ENCODE data around the gene SNRNP200.

SNRNP200 gene

GRCh38 chr2:96305091-96305978 lies at the start of gene SNRNP200:
SNRNP200 (minus strand) TSS chr2:96305546; CDS start chr2:96305437, 109 bp downstream.
- Histone ChIP-seq H3K9ac (ENCODE audit: low read depth, low read length) (peak within 1 kb of the TSS; percentile 66), H3K27me3 (ENCODE audit: control insufficient read depth, insufficient read depth, low read length) (no peaks in the 10 kb centered on the region), H3K36me3 (ENCODE audit: control insufficient read depth, insufficient read depth, low read length) (peaks cover 41% of the 10 kb centered on the region), H3K4me1 (ENCODE audit: control insufficient read depth, insufficient read depth, low read length) (peaks cover 11% of the 10 kb centered on the region), H3K4me3 (ENCODE audit: low read depth, low read length) (peak within 1 kb of the TSS; percentile 79), H3K27ac (ENCODE audit: low read depth, low read length) (peak within 1 kb of the TSS; percentile 77), H3K9me3 (ENCODE audit: control insufficient read depth, insufficient read depth, low read length) (no peaks in the 10 kb centered on the region)

GRCh38 chr2:96354492-96354891 lies 49.1 kb upstream of the SNRNP200 start:
- Histone ChIP-seq H3K27me3 (ENCODE audit: control insufficient read depth, insufficient read depth, low read length) (no peaks in the 10 kb centered on the region), H3K27ac (ENCODE audit: low read depth, low read length) (no peak overlapping the region), H3K4me3 (ENCODE audit: low read depth, low read length) (no peak overlapping the region), H3K9ac (ENCODE audit: low read depth, low read length) (no peak overlapping the region), H3K9me3 (ENCODE audit: control insufficient read depth, insufficient read depth, low read length) (no peaks in the 10 kb centered on the region), H3K4me1 (ENCODE audit: control insufficient read depth, insufficient read depth, low read length) (no peaks in the 10 kb centered on the region), H3K36me3 (ENCODE audit: control insufficient read depth, insufficient read depth, low read length) (peaks cover 88% of the 10 kb centered on the region)

DNA sequence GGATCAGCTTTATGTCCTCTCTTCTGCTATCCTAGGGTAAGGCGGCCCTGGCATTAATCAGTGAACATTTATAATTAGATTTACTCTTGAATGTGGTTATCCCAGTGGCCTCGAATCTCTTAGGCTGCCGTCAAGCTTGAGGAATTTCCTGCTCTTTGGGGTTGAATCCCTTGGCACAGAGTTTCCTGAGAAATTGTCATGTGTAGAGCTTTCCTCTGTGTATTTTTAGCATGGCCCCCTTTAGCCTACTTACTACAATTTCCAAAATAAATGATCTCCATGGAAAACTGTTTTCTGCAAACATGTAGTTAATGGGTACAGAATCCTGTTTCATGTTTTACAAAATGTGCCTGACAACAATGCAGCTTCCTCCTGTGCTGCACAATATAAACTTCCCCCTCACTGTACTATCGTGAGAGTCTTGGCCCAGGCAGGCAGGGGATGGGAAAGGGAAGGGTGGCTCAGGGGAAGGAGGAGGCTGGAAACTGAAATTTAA lies 48.3 kb upstream of the SNRNP200 start:
- Histone ChIP-seq H3K9ac (ENCODE audit: low read depth, low read length) (no peak overlapping the region), H3K9me3 (ENCODE audit: control insufficient read depth, insufficient read depth, low read length) (no peaks in the 10 kb centered on the region), H3K36me3 (ENCODE audit: control insufficient read depth, insufficient read depth, low read length) (peaks cover 88% of the 10 kb centered on the region), H3K4me1 (ENCODE audit: control insufficient read depth, insufficient read depth, low read length) (no peaks in the 10 kb centered on the region), H3K27me3 (ENCODE audit: control insufficient read depth, insufficient read depth, low read length) (no peaks in the 10 kb centered on the region), H3K4me3 (ENCODE audit: low read depth, low read length) (no peak overlapping the region), H3K27ac (ENCODE audit: low read depth, low read length) (no peak overlapping the region)

DNA sequence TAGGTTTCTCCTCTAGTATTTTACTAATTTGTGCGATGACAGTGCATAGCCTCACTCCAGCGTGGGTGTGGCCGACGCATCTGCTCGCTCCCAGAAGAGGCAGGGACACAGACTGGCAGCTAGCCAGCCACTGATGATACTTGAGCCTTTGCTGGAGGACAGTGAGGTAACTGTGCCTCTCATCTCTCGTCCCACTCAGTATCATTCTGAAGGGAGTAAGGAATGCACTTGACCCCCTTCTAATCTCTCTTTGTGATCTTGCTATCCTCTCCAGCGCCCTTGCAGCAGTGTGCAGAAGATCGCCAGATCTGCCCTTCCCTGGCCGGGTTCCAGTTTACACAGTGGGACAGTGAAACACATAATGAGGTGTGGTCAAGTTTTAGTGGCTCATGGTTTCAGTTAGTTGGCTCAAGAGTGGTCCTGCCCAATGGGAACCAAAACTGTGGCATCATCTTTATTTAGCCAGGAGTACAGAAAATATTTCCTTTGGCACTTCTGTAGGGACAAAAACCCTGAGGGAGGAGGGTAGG lies 47.8 kb upstream of the SNRNP200 start:
- Histone ChIP-seq H3K36me3 (ENCODE audit: control insufficient read depth, insufficient read depth, low read length) (peaks cover 90% of the 10 kb centered on the region), H3K4me1 (ENCODE audit: control insufficient read depth, insufficient read depth, low read length) (no peaks in the 10 kb centered on the region), H3K27ac (ENCODE audit: low read depth, low read length) (no peak overlapping the region), H3K9ac (ENCODE audit: low read depth, low read length) (no peak overlapping the region), H3K27me3 (ENCODE audit: control insufficient read depth, insufficient read depth, low read length) (no peaks in the 10 kb centered on the region), H3K9me3 (ENCODE audit: control insufficient read depth, insufficient read depth, low read length) (no peaks in the 10 kb centered on the region), H3K4me3 (ENCODE audit: low read depth, low read length) (no peak overlapping the region)

DNA sequence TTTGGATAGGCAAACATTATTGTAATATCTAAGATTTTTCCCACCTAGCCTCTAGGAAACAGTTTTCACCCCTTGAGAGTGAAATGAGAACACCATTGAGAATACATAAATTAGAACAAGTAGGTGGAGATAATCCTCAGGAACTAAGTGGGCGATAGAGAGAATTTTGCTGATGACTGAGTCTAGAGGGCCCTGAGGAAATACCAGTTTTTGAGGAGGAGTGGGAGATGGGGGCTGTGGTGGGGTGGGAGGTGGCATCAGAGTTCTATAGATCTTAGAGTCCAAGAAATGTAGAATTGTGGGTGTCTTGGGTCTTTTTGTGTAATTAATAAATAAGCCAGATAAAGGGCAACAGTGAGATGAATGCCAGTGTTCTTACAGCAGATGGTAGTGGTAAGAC lies 42.0 kb upstream of the SNRNP200 start:
- Histone ChIP-seq H3K36me3 (ENCODE audit: control insufficient read depth, insufficient read depth, low read length) (peaks cover 95% of the 10 kb centered on the region), H3K9ac (ENCODE audit: low read depth, low read length) (no peak overlapping the region), H3K27ac (ENCODE audit: low read depth, low read length) (no peak overlapping the region), H3K4me1 (ENCODE audit: control insufficient read depth, insufficient read depth, low read length) (no peaks in the 10 kb centered on the region), H3K4me3 (ENCODE audit: low read depth, low read length) (no peak overlapping the region), H3K27me3 (ENCODE audit: control insufficient read depth, insufficient read depth, low read length) (no peaks in the 10 kb centered on the region), H3K9me3 (ENCODE audit: control insufficient read depth, insufficient read depth, low read length) (no peaks in the 10 kb centered on the region)

DNA sequence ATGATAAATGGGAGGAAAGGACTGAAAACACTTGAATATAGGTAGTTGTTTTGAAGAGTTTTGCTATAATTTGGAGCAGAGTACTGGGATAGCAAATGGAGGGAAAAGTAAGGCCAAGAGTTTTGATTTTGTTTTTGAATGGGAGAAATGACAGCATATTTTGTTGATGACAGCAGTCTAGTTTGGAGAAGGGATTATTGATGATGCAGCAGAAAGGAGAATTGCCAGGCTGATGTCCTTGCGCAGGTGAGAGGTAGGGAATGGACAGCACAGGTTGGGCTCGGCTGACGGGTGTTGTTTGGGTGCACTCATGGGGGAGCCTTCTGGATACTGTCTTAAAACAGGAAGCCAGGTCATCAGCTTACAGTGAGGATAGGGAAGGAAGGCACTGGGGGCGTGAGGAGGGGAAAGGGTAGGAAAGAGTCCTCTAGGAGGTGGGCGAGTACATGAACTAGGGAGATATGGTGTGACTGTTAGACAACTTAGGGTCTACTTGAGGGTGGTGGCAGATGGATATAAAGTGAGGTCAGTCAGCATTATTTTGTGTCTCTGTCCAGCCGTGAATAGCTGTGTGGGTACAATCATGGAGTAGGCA lies 40.6 kb upstream of the SNRNP200 start:
- H3K9me3 ChIP-seq (ENCODE audit: control insufficient read depth, insufficient read depth, low read length): no peaks in the 10 kb centered on the region
- H3K9ac ChIP-seq (ENCODE audit: low read depth, low read length): no peak overlapping the region
- H3K4me3 ChIP-seq (ENCODE audit: low read depth, low read length): no peak overlapping the region
- no peaks in the 10 kb centered on the region for H3K4me1 ChIP-seq (ENCODE audit: control insufficient read depth, insufficient read depth, low read length)
- peaks cover 97% of the 10 kb centered on the region for H3K36me3 ChIP-seq (ENCODE audit: control insufficient read depth, insufficient read depth, low read length)
- H3K27ac ChIP-seq (ENCODE audit: low read depth, low read length): no peak overlapping the region
- no peaks in the 10 kb centered on the region for H3K27me3 ChIP-seq (ENCODE audit: control insufficient read depth, insufficient read depth, low read length)

- Histone ChIP-seq H3K4me1 (ENCODE audit: control insufficient read depth, insufficient read depth, low read length) (no peaks in the 10 kb centered on the region), H3K9me3 (ENCODE audit: control insufficient read depth, insufficient read depth, low read length) (no peaks in the 10 kb centered on the region), H3K4me3 (ENCODE audit: low read depth, low read length) (no peak overlapping the region), H3K36me3 (ENCODE audit: control insufficient read depth, insufficient read depth, low read length) (peaks cover 93% of the 10 kb centered on the region), H3K27ac (ENCODE audit: low read depth, low read length) (no peak overlapping the region), H3K27me3 (ENCODE audit: control insufficient read depth, insufficient read depth, low read length) (no peaks in the 10 kb centered on the region), H3K9ac (ENCODE audit: low read depth, low read length) (no peak overlapping the region)
Measured at GRCh38 chr2:96345438-96345837, 40.1 kb upstream of the SNRNP200 start.

DNA sequence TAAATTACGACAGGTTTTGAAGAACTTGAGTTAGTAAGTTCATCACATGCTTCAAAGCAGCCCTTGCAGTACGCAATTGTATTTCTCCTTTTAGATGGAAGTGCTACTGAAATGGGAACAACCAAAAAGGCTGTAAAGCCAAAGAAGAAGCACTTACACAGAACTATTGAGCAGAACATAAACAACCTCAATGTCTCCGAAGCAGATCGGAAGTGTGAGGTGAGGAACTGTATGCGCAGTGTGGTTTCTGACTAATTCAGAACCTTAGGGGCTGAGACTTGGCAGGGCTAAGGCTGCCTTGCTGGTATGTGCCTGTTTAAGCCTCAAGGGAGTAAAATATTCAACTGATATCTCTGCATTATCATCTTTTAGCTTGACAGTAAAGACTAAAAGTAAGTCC lies 38.7 kb upstream of the SNRNP200 start:
- H3K36me3 ChIP-seq (ENCODE audit: control insufficient read depth, insufficient read depth, low read length): peaks cover 79% of the 10 kb centered on the region
- no peak overlapping the region for H3K9ac ChIP-seq (ENCODE audit: low read depth, low read length)
- no peaks in the 10 kb centered on the region for H3K4me1 ChIP-seq (ENCODE audit: control insufficient read depth, insufficient read depth, low read length)
- no peak overlapping the region for H3K27ac ChIP-seq (ENCODE audit: low read depth, low read length)
- H3K4me3 ChIP-seq (ENCODE audit: low read depth, low read length): no peak overlapping the region
- H3K27me3 ChIP-seq (ENCODE audit: control insufficient read depth, insufficient read depth, low read length): no peaks in the 10 kb centered on the region
- no peaks in the 10 kb centered on the region for H3K9me3 ChIP-seq (ENCODE audit: control insufficient read depth, insufficient read depth, low read length)

- Histone ChIP-seq H3K4me3 (ENCODE audit: low read depth, low read length) (no peak overlapping the region), H3K27ac (ENCODE audit: low read depth, low read length) (no peak overlapping the region)
Measured at GRCh38 chr2:96342085-96342484, 36.7 kb upstream of the SNRNP200 start.

DNA sequence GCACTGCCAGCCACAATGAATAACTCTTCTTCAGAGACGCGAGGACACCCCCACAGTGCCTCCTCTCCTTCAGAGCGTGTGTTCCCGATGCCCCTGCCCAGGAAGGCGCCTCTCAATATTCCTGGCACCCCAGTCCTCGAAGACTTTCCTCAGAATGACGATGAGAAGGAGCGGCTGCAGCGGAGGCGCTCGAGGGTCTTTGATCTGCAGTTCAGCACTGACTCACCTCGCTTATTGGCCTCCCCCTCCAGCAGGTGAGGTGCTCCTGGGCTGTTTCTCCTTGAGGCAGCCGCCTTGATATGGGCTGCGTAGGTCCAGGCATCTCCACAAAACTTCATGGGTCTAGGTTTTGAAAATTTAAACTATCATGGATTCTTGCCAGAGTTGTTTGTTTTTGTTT lies 36.3 kb upstream of the SNRNP200 start:
- Histone ChIP-seq H3K4me1 (ENCODE audit: control insufficient read depth, insufficient read depth, low read length) (peaks cover 4% of the 10 kb centered on the region; the same call in 1 of the 2 replicates), H3K27me3 (ENCODE audit: control insufficient read depth, insufficient read depth, low read length) (no peaks in the 10 kb centered on the region), H3K9ac (ENCODE audit: low read depth, low read length) (no peak overlapping the region), H3K4me3 (ENCODE audit: low read depth, low read length) (no peak overlapping the region), H3K27ac (ENCODE audit: low read depth, low read length) (no peak overlapping the region), H3K36me3 (ENCODE audit: control insufficient read depth, insufficient read depth, low read length) (peaks cover 58% of the 10 kb centered on the region), H3K9me3 (ENCODE audit: control insufficient read depth, insufficient read depth, low read length) (no peaks in the 10 kb centered on the region)

More at GRCh38 chr2:96342085-96342484, 36.7 kb upstream of the SNRNP200 start:
- Histone ChIP-seq H3K36me3 (ENCODE audit: control insufficient read depth, insufficient read depth, low read length) (peaks cover 62% of the 10 kb centered on the region), H3K4me1 (ENCODE audit: control insufficient read depth, insufficient read depth, low read length) (no peaks in the 10 kb centered on the region), H3K27me3 (ENCODE audit: control insufficient read depth, insufficient read depth, low read length) (no peaks in the 10 kb centered on the region), H3K9me3 (ENCODE audit: control insufficient read depth, insufficient read depth, low read length) (no peaks in the 10 kb centered on the region), H3K9ac (ENCODE audit: low read depth, low read length) (no peak overlapping the region)
